Gastrocnemius medialis (tissue), 4 donors: ENCODE results near the gene EEF1A2. TPM values are rescaled to one million over a fixed set of nuclear protein-coding genes. Genes with fewer than 3 reads are reported as not detected.

Experiments
- ATAC-seq, 2 donors: fragments of 150-250 bp; one replicate each; pipeline ENCODE4 v1.9.1; 2016
- DNase-seq, 2 donors: peaks; one replicate each; pipeline ENCODE4 v3.0.0-alpha.2; 2019
- H3K27ac ChIP-seq, 4 donors: fragments of 200-600 bp; sonication (generic); 1 replicate in 1 of 4; 2 replicates in 3 of 4; pipeline ENCODE4 v1.5.1; 2016 to 2018; ENCODE audit warnings: mild to moderate bottlenecking in 2 of 4, moderate library complexity in 1 of 4
- H3K27me3 ChIP-seq, 3 donors: fragments of 200-600 bp; sonication (generic) in 2 of 3; 1 replicate in 1 of 3; 2 replicates in 2 of 3; pipeline versions ENCODE4 v1.5.1 to v1.6.0; 2016 to 2019; ENCODE audit warnings: mild to moderate bottlenecking in 1 of 3, moderate library complexity in 1 of 3
- H3K36me3 ChIP-seq, 2 donors: fragments of 200-600 bp; sonication (generic) in 1 of 2; one replicate each; pipeline ENCODE4 v1.5.1; 2017 to 2018
- H3K4me1 ChIP-seq, 2 donors: fragments of 200-600 bp; sonication (generic) in 1 of 2; one replicate each; pipeline ENCODE4 v1.5.1; 2016 to 2017; ENCODE audit warnings: mild to moderate bottlenecking in 2 of 2
- H3K4me3 ChIP-seq, 4 donors: fragments of 200-600 bp; sonication (generic) in 3 of 4; 1 replicate in 1 of 4; 2 replicates in 3 of 4; pipeline ENCODE4 v1.5.1; 2016 to 2019; ENCODE audit warnings: mild to moderate bottlenecking in 2 of 4
- H3K9me3 ChIP-seq, 3 donors: fragments of 200-600 bp; sonication (generic) in 2 of 3; 1 replicate in 1 of 3; 2 replicates in 2 of 3; pipeline ENCODE4 v1.5.1; 2016 to 2019
- CTCF ChIP-seq, 5 experiments: fragments of 450-650 bp in 3 of 5; fragments of 200-600 bp in 2 of 5; sonication (generic) in 2 of 5; IDR thresholded peaks in 4 of 5; conservative IDR thresholded peaks in 1 of 5; 1 replicate in 4 of 5; 2 replicates in 1 of 5; pipeline ENCODE4 v1.5.1; 2016 to 2019; ENCODE audit warnings: antibody characterized with exemption in 5 of 5, mild to moderate bottlenecking in 3 of 5, moderate library complexity in 3 of 5
- POLR2A ChIP-seq, 2 donors: fragments of 450-650 bp; IDR thresholded peaks; one replicate each; pipeline ENCODE4 v1.6.1; 2017; ENCODE audit warnings: antibody characterized with exemption in 2 of 2, mild to moderate bottlenecking in 2 of 2, moderate library complexity in 2 of 2
- in situ Hi-C, 4 donors: fragments of 200-750 bp; cut with MboI; loops; one replicate each; pipeline versions ENCODE4 v1.15.0 to v1.8.0; 2017; ENCODE audit warnings: low sequenced_read_pairs in 4 of 4
- intact Hi-C: fragments of 100-400 bp; cut with DNase I; formaldehyde crosslinking; loops from one replicate; pipeline ENCODE4 v1.15.1; 2023; ENCODE audit warnings: low total_unique reads
- total RNA-seq, 4 donors: library from RNA; depleted of rRNA; stranded (reverse); fragments of >200 nt; gene quantifications; one replicate each; pipeline versions ENCODE4 v1.1.0 to v1.2.3, GENCODE V29; 2016

Gene EEF1A2
- total RNA-seq, 4 donors from 2014 or later: 1,736 to 2,603 (median 2,395) TPM

GRCh38 chr20:63533388-63533787 is 34.5 kb upstream of the EEF1A2 start:
- Histone ChIP-seq H3K27ac (no peak overlapping the region), H3K27me3 (peaks cover 45 to 55% (median 45%) of the 10 kb centered on the region in 3 donors), H3K4me3 (no peak overlapping the region), H3K9me3 (no peaks in the 10 kb centered on the region), H3K4me1 (peaks cover 0 to 4% of the 10 kb centered on the region in 2 donors), H3K36me3 (no peaks in the 10 kb centered on the region)
- intact Hi-C loops (no loop called here), in situ Hi-C loops (loop anchor here in 1 of 4 donors (25.0 kb wide), 1 partner anchor 104 kb away; the partner anchor contains the start of gene GMEB2)
- TF ChIP-seq POLR2A (IDR thresholded peaks at IDR 0.05) (no peak), CTCF (IDR thresholded peaks at IDR 0.05 in 4 of 5, conservative IDR thresholded peaks at IDR 0.05 in 1 of 5) (no peak)
- ATAC-seq (no peak), DNase-seq (no peak)

GRCh38 chr20:63532449-63532971 is 33.6 kb upstream of the EEF1A2 start:
- Histone ChIP-seq H3K4me1 (no peaks in the 10 kb centered on the region), H3K27me3 (peaks cover 45 to 55% (median 45%) of the 10 kb centered on the region in 3 donors), H3K36me3 (no peaks in the 10 kb centered on the region), H3K27ac (no peak overlapping the region), H3K4me3 (no peak overlapping the region), H3K9me3 (no peaks in the 10 kb centered on the region)
- intact Hi-C loops: no loop called here
- DNase-seq (no peak), ATAC-seq (no peak)
- in situ Hi-C loops: loop anchor here in 1 of 4 donors (25.0 kb wide), 1 partner anchor 105 kb away; the partner anchor contains the start of gene GMEB2
- no peak for TF ChIP-seq CTCF (IDR thresholded peaks at IDR 0.05 in 4 of 5, conservative IDR thresholded peaks at IDR 0.05 in 1 of 5)
- TF ChIP-seq POLR2A (IDR thresholded peaks at IDR 0.05): no peak

GRCh38 chr20:63531686-63532448 is 33.0 kb upstream of the EEF1A2 start:
- H3K27me3 ChIP-seq: peaks cover 41 to 54% (median 44%) of the 10 kb centered on the region in 3 donors
- H3K36me3 ChIP-seq: no peaks in the 10 kb centered on the region
- H3K9me3 ChIP-seq: no peaks in the 10 kb centered on the region
- intact Hi-C loops: no loop called here
- ATAC-seq (no peak), DNase-seq (no peak)
- in situ Hi-C loops: loop anchor here in 1 of 4 donors (25.0 kb wide), 1 partner anchor 105 kb away; the partner anchor contains the start of gene GMEB2
- no peak overlapping the region for H3K27ac ChIP-seq
- H3K4me1 ChIP-seq: no peaks in the 10 kb centered on the region
- TF ChIP-seq CTCF (IDR thresholded peaks at IDR 0.05 in 4 of 5, conservative IDR thresholded peaks at IDR 0.05 in 1 of 5): no peak
- TF ChIP-seq POLR2A (IDR thresholded peaks at IDR 0.05): no peak
- no peak overlapping the region for H3K4me3 ChIP-seq

- TF ChIP-seq POLR2A (IDR thresholded peaks at IDR 0.05) (no peak), CTCF (IDR thresholded peaks at IDR 0.05 in 4 of 5, conservative IDR thresholded peaks at IDR 0.05 in 1 of 5) (no peak)
- Histone ChIP-seq H3K27me3 (peaks cover 35 to 46% (median 41%) of the 10 kb centered on the region in 3 donors), H3K27ac (no peak overlapping the region), H3K4me3 (no peak overlapping the region), H3K9me3 (no peaks in the 10 kb centered on the region), H3K4me1 (no peaks in the 10 kb centered on the region), H3K36me3 (no peaks in the 10 kb centered on the region)
- ATAC-seq (no peak), DNase-seq (no peak)
- intact Hi-C loops (no loop called here), in situ Hi-C loops (loop anchor here in 1 of 4 donors (25.0 kb wide), 1 partner anchor 107 kb away; the partner anchor contains the start of gene GMEB2)
These were observed 31.9 kb upstream of the EEF1A2 start for GRCh38 chr20:63530788-63531160.
